HG03457 (cell line): ENCODE data around the gene THOP1.

Experiments
- ATAC-seq: cut with Tn5 transposase; IDR thresholded peaks from one replicate; pipeline ENCODE4 v1.9.1; 2021; ENCODE audit warnings: moderate number of reproducible peaks; ENCODE audit not compliant: unreplicated experiment

Gene THOP1

DNA sequence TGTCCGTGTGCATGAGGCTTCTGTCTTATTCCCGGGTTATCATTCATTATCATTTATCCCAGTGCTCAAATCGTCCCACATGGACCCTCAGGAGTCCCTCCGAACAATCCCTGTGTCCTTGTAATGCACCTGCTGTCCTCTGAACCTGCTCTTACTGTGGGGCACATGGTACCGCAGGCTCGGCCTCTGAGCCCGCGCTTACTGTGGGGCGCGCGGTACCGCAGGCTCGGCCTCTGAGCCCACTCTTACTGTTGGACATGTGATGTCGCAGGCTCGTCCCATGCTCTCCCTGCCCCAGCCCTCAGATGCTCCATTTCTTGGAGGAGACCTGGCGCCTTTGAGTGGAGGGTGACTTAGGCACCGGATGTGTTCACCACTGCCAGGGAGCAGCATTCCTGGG lies 17.5 kb downstream of the THOP1 start:
- ATAC-seq, result no peak

DNA sequence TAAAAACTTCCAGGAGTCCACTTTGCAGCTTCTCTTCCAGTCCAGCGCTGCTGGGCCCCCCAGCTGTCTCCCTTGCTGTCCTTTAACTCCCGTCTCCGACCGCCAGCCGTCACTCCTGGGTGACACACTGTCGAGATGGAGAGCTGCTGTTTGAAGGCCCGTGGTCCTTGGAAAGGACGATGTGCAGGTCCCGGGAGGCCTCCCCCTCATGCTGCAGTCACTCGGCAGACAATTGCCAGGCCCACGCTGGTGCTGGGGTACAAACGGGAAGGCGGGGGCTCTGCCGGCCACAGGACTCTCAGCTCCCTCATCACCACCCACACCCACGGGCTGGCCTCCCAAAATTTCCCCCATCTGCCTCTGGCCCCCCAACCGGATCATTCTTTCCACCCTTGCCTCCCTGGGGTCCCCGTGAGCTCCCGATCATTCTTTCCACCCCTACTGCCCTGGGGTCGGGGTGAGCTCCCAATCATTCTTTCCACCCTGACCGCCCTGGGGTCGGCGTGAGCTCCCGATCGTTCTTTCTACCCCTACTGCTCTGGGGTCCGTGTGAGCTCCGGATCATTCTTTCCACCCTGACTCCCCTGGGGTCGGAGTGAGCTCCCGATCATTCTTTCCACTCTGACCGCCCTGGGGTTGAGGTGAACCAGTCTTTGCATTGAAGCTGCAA lies 18.3 kb downstream of the THOP1 start:
- ATAC-seq, result no peak

DNA sequence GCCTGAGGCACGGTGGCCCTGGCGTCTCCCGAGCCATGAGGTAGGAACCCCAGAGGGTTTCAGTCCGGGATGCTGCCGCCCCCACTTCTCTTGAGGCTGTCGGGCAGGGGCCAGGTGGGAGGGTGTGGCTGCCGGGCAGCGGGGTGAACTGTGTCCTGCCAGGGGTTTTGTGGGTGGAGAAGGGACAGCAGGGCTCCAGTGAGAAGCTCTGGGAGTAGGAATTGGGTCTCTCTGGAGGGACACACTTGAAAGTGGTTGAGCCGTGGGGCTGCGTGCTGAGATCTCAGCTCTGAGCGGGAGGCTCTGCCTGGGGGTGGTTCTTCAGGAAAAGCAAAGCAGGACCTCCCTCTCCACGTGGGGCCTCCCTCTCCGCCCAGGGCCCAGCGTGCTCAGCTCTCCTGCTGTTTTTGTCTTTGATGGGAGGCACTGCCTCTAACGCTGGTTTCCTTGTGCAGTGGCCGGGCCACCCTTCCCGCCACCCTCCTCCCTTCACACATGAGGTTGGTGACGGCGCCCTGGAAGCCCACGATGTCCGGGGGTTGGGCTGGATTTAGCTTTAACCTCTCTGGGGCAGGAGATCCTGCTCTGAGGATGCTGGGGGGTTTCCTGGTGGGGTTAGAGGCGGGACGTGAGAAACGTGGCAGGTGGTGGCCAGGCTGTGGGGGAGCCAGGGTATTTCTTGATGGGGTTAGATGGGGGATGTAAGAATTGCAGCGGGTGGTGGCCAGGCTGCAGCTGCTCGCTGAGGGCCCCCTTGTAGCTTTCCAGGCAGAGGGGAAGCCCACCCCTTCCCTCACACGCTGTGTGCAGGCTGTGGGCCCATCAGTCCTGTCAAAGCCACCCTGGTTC lies 19.1 kb downstream of the THOP1 start:
- ATAC-seq, result no peak

DNA sequence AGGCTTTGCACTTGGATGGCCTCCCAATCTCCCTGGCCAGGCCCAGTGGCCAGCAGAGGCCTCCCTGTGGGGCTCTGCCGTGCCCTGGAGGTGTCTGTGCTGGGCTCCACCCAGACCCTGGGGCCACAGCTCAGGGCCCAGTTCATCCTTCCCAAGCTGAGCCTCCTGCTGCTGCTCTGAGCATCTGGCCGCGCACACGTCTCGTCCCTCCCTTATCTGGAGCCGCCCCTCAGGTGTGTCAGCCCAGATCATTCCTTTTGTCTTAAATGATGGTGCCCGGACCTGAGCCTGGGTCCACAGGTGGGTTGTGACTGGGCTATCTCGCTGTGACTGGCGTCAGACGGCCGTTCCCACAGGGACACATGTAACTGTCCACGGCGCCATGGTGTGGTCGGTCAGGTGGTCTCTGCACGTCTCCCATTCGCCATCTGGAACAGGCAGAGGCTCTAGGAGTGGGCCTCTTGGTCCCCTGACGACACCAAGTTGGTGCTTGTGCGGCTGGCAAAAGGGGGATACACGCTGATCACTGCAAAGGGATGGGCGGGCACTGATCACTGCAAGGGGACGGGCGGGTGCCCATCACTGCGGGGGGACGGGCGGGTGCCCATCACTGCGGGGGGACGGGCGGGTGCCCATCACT lies 20.1 kb downstream of the THOP1 start:
- ATAC-seq, result no peak

DNA sequence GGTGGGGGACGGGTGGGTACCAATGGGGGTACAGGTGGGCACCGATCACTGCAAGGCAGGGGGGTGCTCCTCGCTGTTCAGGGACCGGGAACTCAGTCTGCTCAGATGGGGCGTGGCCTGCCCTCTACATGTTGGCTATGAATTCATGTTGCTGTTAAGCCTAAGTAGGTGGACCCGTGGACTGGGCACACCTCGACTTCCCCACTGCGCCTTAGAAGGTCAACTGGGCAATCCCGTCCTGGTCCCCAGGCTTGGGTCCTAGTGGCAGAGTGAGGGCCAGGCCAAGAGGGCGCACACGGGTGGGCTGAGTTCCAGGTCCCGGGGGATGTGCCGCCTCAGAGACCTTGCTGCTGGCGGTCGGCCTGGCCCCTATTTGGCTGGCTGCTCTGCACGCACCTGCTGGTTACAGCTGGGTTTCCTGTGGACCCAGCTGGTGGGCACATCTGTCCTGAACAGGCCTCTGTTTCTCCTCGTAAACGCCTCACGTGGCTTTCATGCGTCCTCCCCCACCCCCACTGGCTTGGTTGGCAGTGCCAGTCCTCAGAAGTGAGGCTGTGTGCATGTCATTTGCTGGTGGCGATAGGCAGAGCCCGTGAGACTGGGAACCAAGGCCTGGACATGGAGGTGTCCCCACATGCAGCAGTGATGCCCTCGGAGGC lies 20.8 kb downstream of the THOP1 start:
- ATAC-seq, result no peak

DNA sequence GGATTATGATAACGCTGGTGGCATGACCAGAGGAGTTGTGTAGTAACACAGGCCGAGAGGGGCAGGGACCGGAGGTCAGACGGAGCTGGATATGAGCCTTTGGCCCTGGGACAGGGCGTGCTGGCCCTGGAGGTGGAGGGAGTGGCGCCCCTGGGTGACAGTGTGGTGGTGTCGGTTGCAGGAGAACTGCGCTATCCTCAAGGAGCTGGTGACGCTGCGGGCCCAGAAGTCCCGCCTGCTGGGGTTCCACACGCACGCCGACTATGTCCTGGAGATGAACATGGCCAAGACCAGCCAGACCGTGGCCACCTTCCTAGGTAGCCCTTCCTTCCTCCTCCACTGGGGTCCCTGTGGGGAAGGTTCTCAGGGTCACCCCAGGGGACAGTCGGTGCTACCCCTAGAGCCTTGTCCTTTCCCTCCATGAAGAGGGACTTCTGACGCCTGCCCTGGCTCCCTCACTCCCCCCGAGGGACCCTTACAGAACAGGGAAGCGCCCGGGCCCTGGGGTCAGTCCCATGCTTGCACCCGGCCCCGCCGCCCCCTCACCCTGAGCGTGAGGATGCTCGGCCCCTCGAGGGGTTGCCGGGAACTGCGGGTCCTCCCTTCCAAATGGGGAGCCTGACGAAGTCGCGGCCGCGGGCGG lies 21.6 kb downstream of the THOP1 start:
- no peak for ATAC-seq

DNA sequence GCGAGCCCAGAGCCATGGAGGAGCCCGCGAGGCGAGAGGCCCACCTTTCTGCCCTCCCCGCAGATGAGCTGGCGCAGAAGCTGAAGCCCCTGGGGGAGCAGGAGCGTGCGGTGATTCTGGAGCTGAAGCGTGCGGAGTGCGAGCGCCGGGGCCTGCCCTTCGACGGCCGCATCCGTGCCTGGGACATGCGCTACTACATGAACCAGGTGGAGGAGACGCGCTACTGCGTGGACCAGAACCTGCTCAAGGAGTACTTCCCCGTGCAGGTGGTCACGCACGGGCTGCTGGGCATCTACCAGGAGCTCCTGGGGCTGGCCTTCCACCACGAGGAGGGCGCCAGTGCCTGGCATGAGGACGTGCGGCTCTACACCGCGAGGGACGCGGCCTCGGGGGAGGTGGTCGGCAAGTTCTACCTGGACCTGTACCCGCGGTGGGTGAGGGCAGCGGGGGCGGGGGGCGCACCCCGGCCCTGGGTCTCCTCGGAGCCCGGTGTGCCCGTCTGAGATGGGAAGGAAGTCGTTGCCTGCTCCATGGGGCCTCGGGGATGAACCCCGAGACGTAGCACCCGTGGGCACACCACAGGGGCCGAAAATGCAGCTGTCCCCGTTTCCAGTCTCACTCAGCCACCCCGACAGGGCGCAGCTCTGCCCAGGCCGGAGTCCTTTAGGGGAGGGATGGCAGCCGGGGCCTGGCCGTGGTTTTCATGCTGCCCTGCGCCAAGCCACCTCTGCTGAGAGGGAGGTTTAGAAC lies 22.3 kb downstream of the THOP1 start:
- ATAC-seq, result no peak

DNA sequence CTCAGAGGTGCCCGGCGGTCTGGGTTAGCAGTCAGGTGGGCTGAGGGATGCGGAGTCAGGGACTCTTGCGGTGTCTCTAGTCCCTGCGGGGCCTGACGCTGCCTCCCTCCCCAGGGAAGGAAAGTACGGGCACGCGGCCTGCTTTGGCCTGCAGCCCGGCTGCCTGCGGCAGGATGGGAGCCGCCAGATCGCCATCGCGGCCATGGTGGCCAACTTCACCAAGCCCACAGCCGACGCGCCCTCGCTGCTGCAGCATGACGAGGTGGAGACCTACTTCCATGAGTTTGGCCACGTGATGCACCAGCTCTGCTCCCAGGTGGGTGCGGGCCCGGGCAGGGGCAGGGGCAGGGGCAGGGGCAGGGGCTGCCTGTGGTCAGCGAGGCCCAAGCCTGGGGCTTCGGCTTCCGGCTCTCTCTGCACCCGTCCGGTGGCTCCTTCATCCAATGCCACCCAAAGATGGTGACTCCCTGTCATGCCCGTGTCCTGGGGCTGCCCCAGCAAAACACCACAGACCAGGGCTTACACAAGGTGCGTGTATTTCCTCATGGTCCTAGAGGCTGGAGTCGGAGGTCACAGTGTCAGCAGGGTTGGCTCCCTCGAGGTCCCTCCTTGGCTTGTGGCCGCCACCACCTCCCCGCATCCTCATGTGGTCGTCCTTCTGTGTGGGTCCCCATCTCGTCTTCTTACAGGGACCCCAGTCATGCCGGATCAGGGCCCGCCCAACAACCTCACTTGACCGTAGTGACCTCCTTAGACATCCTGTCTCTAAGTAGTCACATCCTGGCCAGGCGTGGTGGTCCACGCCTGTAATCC lies 23.0 kb downstream of the THOP1 start:
- ATAC-seq, result no peak

DNA sequence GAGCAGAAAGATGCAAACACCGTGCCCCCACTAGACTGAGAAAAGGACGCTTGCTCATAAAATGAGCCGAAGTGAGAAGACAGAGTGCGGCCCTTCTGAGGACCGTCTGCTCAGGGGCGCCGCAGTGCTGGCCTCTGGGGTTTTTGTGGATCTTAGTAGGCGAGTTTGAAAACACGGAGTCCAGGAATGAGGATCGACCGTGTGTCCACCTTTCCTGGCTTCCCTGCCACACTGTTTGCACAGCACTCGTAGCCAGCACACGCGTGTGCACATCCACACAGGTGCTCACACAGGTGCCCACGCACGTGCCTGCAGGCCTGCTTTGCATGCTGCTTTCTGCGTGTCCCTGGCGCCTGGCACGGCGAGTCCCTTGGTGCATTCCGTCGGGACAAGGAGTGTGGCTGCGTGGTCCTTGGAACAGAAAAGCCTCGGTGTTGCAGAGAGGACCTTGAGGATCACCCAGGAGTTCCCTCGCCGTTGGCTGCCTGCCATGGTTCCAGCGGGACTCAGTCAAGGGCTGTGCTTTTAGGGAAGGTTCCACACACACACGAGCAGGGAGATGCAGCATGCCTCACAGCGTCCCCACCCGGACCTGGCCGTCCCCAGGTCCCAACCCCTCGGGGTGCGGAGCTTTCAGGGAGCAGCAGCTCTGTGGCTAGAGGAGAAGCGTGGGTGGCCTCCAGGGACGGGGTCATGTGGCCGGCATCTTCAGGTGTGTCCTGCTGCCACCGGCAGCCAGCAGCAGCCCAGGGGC lies 24.3 kb downstream of the THOP1 start:
- no peak for ATAC-seq

DNA sequence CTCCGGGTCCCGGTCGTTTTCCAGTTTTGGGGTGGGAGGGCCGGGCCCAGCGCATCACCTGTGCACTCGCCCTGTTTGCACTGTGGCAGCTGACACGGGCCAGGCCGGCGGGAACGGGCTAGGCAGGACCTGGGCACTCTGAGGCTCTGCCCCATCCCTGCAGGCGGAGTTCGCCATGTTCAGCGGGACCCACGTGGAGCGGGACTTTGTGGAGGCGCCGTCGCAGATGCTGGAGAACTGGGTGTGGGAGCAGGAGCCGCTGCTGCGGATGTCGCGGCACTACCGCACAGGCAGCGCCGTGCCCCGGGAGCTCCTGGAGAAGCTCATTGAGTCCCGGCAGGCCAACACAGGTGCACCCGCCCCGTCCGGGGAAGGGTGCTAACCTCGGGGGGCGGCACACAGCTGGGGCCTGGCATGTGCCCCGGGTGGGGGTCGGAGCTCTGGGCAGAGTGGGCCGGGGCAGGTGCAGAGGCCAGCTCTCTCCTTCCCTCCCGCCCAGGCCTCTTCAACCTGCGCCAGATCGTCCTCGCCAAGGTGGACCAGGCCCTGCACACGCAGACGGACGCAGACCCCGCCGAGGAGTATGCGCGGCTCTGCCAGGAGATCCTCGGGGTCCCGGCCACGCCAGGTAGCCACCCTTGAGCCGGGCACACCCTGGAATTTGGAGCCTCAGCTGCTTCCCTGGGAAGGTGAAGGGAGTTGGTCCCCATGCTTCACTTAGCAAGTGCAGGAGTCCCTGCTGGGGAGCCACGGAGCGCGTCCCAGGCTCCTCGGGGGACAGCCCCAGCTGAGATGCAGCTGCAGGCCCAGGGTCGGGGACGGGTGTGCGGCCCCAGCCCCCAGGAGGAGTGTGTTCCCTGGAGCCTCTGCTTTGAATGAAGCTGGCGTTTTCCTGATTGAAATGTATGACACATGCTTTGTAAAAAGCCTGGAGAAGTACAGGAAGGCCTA lies 25.1 kb downstream of the THOP1 start:
- no peak for ATAC-seq

DNA sequence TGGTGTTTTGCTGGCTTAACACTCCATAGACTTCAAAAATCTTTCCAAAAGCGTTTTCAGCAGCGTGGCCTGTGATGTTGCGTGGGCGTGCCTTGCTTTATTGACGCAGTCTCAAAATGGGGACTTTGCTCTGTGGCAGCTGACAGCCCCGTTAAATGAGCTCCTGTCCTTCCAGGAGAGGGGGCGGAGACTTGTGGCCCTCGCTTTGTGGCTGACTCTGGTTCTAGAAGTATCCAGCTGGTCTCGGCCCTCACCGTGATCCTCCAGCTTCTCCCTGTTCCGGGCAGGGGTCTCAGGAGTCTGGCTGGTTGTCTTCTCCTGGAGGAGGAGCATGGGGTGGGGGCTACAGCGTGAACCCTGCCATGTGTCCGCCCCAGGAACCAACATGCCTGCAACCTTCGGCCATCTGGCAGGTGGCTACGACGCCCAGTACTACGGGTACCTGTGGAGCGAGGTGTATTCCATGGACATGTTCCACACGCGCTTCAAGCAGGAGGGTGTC lies 26.0 kb downstream of the THOP1 start:
- no peak for ATAC-seq

DNA sequence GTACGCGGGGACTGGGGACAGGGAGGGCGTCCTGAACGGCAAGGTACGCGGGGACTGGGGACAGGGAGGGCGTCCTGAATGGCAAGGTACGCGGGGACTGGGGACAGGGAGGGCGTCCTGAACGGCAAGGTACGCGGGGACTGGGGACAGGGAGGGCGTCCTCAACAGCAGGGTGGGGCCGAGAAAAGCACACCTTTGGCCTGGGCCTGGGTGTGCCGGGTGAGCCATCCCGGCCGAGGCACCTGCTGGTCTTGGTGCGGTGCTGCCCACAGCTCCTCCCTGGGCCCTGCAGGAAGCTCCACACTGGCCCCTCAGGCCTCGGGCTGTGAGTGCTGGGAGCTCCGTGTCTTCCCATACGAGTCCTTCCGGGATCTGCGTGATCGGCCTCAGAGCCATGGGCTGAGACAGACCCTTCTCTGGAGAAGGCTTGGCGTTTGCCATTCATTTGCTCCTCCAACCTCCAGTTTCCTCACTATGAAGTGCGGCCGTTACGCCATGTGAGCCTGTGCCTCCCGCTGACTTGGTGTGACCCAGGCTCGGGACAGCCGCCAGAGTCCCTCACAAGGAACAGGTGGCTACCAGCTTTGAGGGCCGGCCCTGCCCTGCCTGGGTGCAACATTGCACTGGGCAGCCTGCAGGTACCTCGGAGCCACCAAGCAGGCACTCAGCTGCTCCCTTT lies 26.6 kb downstream of the THOP1 start:
- ATAC-seq, result no peak

DNA sequence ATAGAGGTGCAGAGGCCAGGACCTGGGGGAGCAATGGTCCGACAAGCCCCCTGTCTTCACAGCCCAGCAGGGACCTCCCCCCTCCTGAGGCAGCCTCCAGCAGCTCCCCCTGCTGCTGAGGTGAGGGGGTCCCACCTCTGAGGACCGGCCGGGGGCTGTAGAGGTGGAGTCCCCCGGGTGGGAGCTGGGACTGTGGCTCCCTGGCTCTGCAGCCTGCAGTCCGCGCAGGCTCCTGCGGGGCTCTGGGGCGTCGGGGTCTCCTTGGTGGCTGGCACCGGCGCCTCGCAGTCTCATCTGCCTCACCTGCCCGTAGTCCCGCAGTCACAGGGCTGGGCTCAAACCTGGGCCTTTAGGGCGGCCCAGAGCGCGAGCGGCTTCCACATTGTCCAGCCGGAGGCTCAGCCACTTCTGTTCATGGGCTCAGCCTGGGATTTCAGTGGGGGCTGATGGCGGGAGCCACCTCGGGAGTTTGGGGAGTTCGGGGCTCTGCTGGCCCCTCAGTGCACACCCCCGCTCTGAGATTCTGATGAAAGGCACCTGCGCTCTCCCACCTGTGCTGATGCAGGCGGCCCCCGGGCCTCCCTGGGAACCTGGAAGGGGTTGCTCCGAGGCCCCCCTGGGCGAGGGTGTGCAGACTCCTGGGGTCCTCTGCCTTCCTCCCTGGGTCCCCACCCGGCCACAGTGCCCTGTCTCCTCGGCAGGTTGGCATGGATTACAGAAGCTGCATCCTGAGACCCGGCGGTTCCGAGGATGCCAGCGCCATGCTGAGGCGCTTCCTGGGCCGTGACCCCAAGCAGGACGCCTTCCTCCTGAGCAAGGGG lies 27.3 kb downstream of the THOP1 start:
- ATAC-seq, result no peak

DNA sequence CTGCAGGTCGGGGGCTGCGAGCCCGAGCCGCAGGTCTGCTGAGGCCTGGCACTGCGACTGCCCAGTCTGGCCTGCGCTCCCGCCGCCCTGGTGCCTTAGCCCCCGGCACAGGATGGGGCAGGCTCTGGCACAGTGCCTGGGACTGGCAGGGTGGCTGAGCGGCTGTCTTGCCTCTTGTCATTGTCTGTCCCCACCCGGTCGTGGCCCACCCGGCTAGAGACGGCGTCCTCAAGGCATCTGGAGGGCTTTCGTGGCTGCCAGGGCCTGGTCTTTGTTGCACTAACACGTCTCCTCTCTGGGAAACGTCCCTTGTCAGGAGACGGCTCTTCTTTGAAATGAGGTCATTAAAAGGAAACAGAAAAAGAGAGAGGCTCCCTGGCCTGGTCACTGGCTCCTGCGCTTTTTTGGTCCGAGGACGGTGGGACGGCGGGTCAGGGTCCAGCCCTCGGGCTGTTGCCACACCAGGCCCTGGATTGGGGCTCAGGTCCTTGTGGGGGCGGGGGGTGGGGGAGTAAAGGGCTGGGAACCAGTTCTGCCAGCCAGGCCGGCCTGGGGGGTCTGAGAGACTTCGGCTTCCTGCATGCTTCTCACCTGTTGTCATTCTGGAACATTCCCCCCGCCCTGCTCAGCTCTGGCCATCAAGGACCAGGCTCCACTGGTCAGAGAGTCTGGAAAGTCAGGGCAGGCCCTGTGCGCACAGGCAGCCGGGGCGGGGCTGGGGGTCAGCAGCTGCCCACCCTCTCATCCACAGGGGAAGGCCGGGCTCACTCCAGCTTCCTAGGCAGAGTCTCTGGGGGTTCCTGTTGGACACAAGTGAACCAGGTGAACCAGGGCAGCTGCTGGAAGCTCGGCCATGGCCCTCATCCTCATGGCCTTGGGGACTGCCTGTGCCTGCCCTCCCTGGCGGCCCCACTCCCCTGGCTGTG lies 28.2 kb downstream of the THOP1 start:
- ATAC-seq, result no peak

DNA sequence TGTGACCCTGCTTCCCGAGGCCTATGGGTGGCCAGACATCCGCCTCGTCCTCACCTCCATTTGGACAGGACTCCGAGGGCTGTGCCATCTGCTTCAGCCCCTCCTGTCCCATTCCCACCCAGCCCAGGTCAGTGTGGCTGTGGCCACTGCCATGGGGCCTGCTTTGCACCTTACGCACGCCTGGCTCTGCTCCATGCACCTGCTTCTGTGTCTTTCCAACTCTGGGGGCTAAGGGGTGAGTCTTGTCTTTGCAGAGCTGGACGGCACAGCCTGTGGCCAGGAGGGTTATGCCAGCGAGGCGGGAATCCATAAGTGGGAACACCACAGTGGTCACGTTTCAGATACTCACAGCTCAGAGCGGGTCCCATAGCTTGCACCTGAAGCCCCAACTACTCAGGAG lies 29.1 kb downstream of the THOP1 start:
- no peak for ATAC-seq
